Measurements from ENCODE around the gene VCY1B.
"Not testable (repeated sequence)": the region's sequence is repeated elsewhere in the genome, so short reads cannot be mapped to it uniquely, and the experiment has no call there.

The VCY1B gene
- 0 reads per million in 2 donors for total RNA-seq

DNA sequence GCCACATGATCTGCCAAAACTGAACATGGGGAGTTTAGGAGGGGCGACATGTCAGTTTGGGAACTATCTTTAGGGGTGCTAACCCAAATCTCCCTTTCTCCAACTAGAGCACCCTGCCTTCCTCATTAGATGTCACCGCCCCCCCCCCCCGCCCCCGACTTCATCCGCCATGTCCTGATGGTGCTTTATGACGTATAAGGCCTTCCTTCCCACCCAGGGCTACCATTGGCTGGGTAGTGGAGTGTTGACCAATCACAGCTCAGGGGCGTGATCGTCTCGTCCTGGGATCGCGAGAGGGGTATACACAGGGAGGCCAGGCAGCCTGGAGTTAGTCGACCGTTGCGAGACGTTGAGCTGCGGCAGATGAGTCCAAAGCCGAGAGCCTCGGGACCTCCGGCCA is at the start of gene VCY1B:
VCY1B (plus strand) TSS at position 301 of the 400 bp plus-strand sequence; CDS start at position 364, 63 bp downstream.
- DNase-seq = not testable (repeated sequence)

DNA sequence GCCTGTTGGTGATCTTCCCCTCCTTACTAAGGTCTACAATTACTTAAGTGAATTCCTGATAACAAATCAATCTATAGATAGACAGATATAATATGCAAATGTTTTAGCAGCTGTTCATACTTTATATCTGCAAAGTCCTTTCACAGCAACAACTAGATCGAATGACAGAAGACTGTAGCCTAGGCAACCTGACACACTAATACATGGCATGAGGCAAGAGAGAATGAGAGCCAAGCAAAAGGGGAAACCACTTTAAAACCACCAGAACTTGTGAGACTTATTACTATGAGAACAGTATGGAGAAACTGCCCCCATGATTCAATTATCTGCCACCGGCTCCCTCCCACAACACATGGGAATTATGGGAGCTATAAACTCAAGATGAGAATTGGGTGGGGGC is 44.1 kb upstream of the VCY1B start:
- DNase-seq = not testable (repeated sequence)

DNA sequence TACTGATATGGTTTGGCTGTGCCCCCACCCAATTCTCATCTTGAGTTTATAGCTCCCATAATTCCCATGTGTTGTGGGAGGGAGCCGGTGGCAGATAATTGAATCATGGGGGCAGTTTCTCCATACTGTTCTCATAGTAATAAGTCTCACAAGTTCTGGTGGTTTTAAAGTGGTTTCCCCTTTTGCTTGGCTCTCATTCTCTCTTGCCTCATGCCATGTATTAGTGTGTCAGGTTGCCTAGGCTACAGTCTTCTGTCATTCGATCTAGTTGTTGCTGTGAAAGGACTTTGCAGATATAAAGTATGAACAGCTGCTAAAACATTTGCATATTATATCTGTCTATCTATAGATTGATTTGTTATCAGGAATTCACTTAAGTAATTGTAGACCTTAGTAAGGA is 25.6 kb upstream of the VCY1B start:
- DNase-seq = not testable (repeated sequence)

DNA sequence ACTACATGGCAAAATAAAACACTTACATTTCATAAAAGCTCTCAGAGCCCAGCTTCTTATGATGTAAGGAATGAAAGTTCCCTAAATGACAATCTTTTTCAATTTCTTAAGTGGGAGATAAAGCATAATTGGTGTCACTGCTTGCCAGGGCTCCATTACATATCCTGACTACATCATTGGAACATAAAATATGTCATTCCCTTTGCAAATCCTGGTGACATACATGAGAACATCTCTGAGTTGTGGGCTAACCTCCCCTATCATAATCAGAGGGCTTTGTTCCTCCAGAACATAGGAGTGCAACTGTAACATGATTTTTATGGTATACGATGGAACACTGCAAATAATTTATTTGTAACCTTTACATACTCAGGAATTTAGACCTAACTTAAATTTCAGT is 29.9 kb downstream of the VCY1B start:
- no peak for DNase-seq

All from T-helper 2 cell (primary cell).